ENCODE results near the gene RGSL1.

DNA sequence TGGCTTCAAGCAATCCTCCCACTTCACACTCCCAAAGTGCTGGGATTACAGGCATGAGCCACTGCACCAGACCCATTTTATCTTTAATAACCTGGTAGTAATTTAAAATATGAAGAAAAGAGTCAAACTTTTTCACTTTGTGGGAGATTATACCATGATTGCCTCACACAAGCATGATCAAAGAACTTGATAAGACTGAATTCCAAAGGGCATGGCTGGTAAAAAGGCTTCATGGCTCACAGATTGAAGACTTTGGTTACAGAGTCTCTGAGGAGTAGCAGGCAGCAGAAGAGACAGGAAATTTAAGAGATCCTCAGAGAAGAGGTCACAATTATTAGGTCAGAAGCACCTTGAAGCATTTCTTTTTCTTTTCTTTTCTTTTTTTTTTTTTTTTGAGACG is 16.4 kb upstream of the RGSL1 start:
- no peak for TF ChIP-seq CTCF (IDR thresholded peaks at IDR 0.05)
- no peak for TF ChIP-seq ZFX (IDR thresholded peaks at IDR 0.05; ENCODE audit: borderline replicate concordance)
